ENCODE results near the gene NFIB. TPM values are rescaled to one million over a fixed set of nuclear protein-coding genes. Genes with fewer than 3 reads are reported as not detected.

NFIB gene
- total RNA-seq, 1 experiment from 2014 or later, result 35.1 TPM

DNA sequence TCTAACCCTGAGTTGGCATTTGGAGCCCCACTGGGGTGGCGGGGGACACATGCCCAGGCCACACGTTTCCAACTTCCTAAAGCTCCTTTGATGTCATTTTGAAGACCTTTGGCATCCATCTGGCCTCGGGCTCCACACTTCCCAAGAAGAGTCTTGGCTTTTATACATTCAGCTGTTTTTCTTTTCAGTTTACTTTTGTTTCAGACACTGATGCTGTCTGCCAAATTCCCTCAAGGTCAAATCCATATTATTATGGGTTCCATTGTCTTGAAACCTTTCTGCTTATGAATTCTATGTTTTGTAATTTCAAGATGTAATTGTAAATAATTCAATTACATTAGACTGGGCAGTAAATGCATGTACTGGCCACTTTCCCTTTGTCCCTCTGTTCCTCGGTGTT is 23.7 kb upstream of the NFIB start:
- Histone ChIP-seq H3K36me3 (ENCODE audit: low read depth) (no peaks in the 10 kb centered on the region), H3K9me2 (ENCODE audit: insufficient read depth) (no peaks in the 10 kb centered on the region), H3K4me3 (no peak overlapping the region), H2AFZ (no peak overlapping the region), H3K27me3 (ENCODE audit: insufficient read depth, low read depth) (no peaks in the 10 kb centered on the region), H3K79me2 (ENCODE audit: low read depth) (no peaks in the 10 kb centered on the region), H3F3A (ENCODE audit: insufficient read depth, low read depth) (no peaks in the 10 kb centered on the region), H3K9me3 (ENCODE audit: insufficient read depth, low read depth) (no peaks in the 10 kb centered on the region), H3K4me1 (replicated peaks; ENCODE audit: insufficient read depth) (no peaks in the 10 kb centered on the region), H4K20me1 (ENCODE audit: insufficient read depth) (no peaks in the 10 kb centered on the region), H3K27ac (no peak overlapping the region), H3K4me2 (no peak overlapping the region)
- DNase-seq, result no peak
- TF ChIP-seq EZH2 (IDR thresholded peaks at IDR 0.05; ENCODE audit: low read depth), result no peak
- TF ChIP-seq, protein P1, sequence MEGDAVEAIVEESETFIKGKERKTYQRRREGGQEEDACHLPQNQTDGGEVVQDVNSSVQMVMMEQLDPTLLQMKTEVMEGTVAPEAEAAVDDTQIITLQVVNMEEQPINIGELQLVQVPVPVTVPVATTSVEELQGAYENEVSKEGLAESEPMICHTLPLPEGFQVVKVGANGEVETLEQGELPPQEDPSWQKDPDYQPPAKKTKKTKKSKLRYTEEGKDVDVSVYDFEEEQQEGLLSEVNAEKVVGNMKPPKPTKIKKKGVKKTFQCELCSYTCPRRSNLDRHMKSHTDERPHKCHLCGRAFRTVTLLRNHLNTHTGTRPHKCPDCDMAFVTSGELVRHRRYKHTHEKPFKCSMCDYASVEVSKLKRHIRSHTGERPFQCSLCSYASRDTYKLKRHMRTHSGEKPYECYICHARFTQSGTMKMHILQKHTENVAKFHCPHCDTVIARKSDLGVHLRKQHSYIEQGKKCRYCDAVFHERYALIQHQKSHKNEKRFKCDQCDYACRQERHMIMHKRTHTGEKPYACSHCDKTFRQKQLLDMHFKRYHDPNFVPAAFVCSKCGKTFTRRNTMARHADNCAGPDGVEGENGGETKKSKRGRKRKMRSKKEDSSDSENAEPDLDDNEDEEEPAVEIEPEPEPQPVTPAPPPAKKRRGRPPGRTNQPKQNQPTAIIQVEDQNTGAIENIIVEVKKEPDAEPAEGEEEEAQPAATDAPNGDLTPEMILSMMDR (conservative IDR thresholded peaks at IDR 0.05), result no peak
- ChIA-PET CTCF (no interaction called here), POLR2A (ENCODE audit: unreplicated experiment) (no interaction called here)
- intact Hi-C loops (cut with micrococcal nuclease; ENCODE audit: unreplicated experiment), result no loop called here
- BruUV-seq (replicated peaks), result no TSS peak

DNA sequence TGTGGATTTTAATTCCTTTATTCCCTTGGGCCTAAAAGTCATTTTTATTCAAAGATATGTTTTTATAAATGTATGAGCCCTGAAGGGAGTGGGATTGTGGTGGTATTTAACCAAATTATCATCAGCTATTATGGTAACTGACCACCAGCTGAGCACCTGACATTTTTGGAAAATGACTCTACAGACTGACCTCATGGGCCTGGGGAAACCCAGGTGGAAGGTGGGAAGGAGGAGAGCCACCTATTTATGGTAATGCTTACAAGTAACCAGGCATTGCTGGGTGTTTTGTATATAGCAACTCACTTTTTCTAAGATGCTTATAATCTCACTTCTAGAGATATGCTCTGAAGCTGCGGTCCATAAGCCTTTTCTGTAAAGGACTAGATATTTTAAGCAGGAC is 22.3 kb upstream of the NFIB start:
- H3K79me2 ChIP-seq (ENCODE audit: low read depth), result no peaks in the 10 kb centered on the region
- no peak overlapping the region for H2AFZ ChIP-seq
- intact Hi-C loops (cut with micrococcal nuclease; ENCODE audit: unreplicated experiment), result no loop called here
- TF ChIP-seq EZH2 (IDR thresholded peaks at IDR 0.05; ENCODE audit: low read depth), result no peak
- TF ChIP-seq, protein P1 (conservative IDR thresholded peaks at IDR 0.05), result no peak
- H3K9me2 ChIP-seq (ENCODE audit: insufficient read depth), result no peaks in the 10 kb centered on the region
- no peaks in the 10 kb centered on the region for H3K9me3 ChIP-seq (ENCODE audit: insufficient read depth, low read depth)
- H3F3A ChIP-seq (ENCODE audit: insufficient read depth, low read depth), result no peaks in the 10 kb centered on the region
- no peak overlapping the region for H3K27ac ChIP-seq
- POLR2A ChIA-PET (ENCODE audit: unreplicated experiment), result no interaction called here
- no peaks in the 10 kb centered on the region for H3K4me1 ChIP-seq (replicated peaks; ENCODE audit: insufficient read depth)
- no peak for DNase-seq
- no peaks in the 10 kb centered on the region for H3K36me3 ChIP-seq (ENCODE audit: low read depth)
- H3K27me3 ChIP-seq (ENCODE audit: insufficient read depth, low read depth), result no peaks in the 10 kb centered on the region
- no peak overlapping the region for H3K4me3 ChIP-seq
- H4K20me1 ChIP-seq (ENCODE audit: insufficient read depth), result no peaks in the 10 kb centered on the region
- BruUV-seq (replicated peaks), result no TSS peak
- CTCF ChIA-PET, result no interaction called here
- H3K4me2 ChIP-seq, result no peak overlapping the region

DNA sequence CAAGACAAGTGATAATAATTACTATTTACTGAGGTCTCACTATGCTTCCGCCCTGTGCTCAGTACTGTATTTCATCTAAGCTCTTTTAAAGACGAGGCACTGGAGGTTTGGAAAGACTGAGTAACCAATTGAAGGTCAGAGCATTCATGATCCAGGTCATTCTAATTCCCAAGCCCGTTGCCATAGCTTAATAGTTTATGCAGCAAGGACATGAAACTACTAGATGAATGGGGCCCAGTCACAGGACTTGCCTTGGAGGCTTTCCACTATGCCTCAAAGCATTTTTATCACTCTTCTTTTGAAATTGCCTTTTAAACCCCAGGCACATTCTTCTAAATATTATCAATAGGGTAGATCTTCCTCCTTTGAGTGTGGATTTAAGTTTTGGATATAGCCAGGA is 17.2 kb upstream of the NFIB start:
- peaks cover 11% of the 10 kb centered on the region for H3K4me1 ChIP-seq (replicated peaks; ENCODE audit: insufficient read depth)
- no peak overlapping the region for H3K4me2 ChIP-seq
- intact Hi-C loops (cut with micrococcal nuclease; ENCODE audit: unreplicated experiment), result no loop called here
- H3K27ac ChIP-seq, result no peak overlapping the region
- no peaks in the 10 kb centered on the region for H3K9me2 ChIP-seq (ENCODE audit: insufficient read depth)
- peak in 1 of 2 experiments; percentile 59 for DNase-seq
- CTCF ChIA-PET, result no interaction called here
- H2AFZ ChIP-seq, result no peak overlapping the region
- H3K27me3 ChIP-seq (ENCODE audit: insufficient read depth, low read depth), result no peaks in the 10 kb centered on the region
- POLR2A ChIA-PET (ENCODE audit: unreplicated experiment), result no interaction called here
- no peaks in the 10 kb centered on the region for H4K20me1 ChIP-seq (ENCODE audit: insufficient read depth)
- H3K9me3 ChIP-seq (ENCODE audit: insufficient read depth, low read depth), result no peaks in the 10 kb centered on the region
- no TSS peak for BruUV-seq (replicated peaks)
- no peak for TF ChIP-seq EZH2 (IDR thresholded peaks at IDR 0.05; ENCODE audit: low read depth)
- TF ChIP-seq, protein P1 (conservative IDR thresholded peaks at IDR 0.05), result no peak
- H3K4me3 ChIP-seq, result no peak overlapping the region
- H3K79me2 ChIP-seq (ENCODE audit: low read depth), result no peaks in the 10 kb centered on the region
- H3F3A ChIP-seq (ENCODE audit: insufficient read depth, low read depth), result peaks cover 9% of the 10 kb centered on the region; the same call in 1 of the 2 replicates
- no peaks in the 10 kb centered on the region for H3K36me3 ChIP-seq (ENCODE audit: low read depth)

All from PC-9 (cell line).